Osteocyte (in vitro differentiated cells): ENCODE data around the gene LRRC27. TPM values are rescaled to one million over a fixed set of nuclear protein-coding genes. Genes with fewer than 3 reads are reported as not detected.
"Not testable (repeated sequence)": the region's sequence is repeated elsewhere in the genome, so short reads cannot be mapped to it uniquely, and the experiment has no call there.

Experiments
- DNase-seq: peaks from one replicate; pipeline ENCODE4 v3.0.0; 2021; ENCODE audit warnings: mixed read lengths; ENCODE audit not compliant: unreplicated experiment; ENCODE audit errors: extremely low spot score
- H3K27ac Mint-ChIP-seq: one replicate; pipeline ENCODE4 v1.8.0; 2021; ENCODE audit warnings: mild to moderate bottlenecking, mixed read lengths; ENCODE audit not compliant: unreplicated experiment
- H3K27me3 Mint-ChIP-seq: one replicate; pipeline ENCODE4 v1.8.0; 2021; ENCODE audit warnings: mixed read lengths; ENCODE audit not compliant: unreplicated experiment
- H3K36me3 Mint-ChIP-seq: one replicate; pipeline ENCODE4 v1.8.0; 2021; ENCODE audit warnings: mixed read lengths; ENCODE audit not compliant: unreplicated experiment
- H3K4me1 Mint-ChIP-seq: one replicate; pipeline ENCODE4 v1.8.0; 2021; ENCODE audit warnings: mixed read lengths; ENCODE audit not compliant: unreplicated experiment
- H3K4me3 Mint-ChIP-seq: one replicate; pipeline ENCODE4 v1.8.0; 2021; ENCODE audit warnings: mild to moderate bottlenecking, moderate library complexity, mixed read lengths; ENCODE audit not compliant: unreplicated experiment
- H3K9me3 Mint-ChIP-seq: one replicate; pipeline ENCODE4 v1.8.0; 2021; ENCODE audit warnings: mixed read lengths; ENCODE audit not compliant: unreplicated experiment
- total RNA-seq: library from RNA; stranded (reverse); gene quantifications from 2 replicates; pipeline ENCODE4 v1.2.1, GENCODE V29; 2021
- TF ChIP-seq, protein P1 (sequence below): fragments of 200-600 bp; sonication (generic); IDR thresholded peaks from 2 replicates; pipeline ENCODE4 v1.5.0; 2021; ENCODE audit warnings: antibody characterized with exemption, mild to moderate bottlenecking, moderate library complexity

The LRRC27 gene
- total RNA-seq, 1 donor from 2014 or later = 18.9 TPM

DNA sequence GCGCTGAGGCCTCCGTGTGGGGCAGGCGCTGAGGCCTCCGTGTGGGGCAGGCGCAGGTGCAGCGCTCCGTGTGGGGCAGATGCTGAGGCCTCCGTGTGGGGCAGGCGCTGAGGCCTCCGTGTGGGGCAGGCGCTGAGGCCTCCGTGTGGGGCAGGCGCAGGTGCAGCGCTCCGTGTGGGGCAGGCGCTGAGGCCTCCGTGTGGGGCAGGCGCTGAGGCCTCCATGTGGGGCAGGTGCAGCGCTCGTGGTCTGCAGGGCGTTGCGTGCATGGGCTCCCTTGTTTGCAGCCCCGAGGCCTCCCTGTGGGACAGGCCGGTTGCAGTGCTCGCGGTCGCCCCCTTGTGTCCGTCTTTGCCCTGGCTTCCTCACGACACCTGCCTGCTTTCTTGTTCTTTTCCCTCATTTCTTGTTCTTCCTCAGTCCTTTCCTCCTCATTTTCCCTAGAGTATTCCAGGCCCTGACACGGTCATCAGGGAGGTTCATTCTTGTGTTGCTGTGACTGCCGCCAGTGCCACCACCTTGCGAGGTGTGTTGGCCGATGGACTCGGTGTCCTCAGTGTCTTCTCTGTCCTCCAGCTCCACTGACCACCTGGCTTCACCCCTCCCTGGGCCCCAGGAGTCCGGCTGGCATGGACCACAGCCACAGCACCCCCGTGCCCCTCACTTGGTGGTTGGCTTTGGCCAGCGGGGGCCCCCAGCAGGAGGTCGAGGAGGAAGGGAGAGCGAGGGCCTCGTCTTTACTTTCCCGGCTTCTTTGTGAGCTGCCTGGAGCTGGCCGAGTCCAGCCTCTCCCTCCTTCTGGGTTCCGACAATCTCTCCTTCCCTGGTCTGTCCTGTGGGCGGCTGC is 20.7 kb downstream of the LRRC27 start:
- not testable (repeated sequence) for H3K4me1 Mint-ChIP-seq, H3K4me3 Mint-ChIP-seq, H3K27ac Mint-ChIP-seq, H3K27me3 Mint-ChIP-seq, H3K9me3 Mint-ChIP-seq, DNase-seq
- TF ChIP-seq, protein P1, sequence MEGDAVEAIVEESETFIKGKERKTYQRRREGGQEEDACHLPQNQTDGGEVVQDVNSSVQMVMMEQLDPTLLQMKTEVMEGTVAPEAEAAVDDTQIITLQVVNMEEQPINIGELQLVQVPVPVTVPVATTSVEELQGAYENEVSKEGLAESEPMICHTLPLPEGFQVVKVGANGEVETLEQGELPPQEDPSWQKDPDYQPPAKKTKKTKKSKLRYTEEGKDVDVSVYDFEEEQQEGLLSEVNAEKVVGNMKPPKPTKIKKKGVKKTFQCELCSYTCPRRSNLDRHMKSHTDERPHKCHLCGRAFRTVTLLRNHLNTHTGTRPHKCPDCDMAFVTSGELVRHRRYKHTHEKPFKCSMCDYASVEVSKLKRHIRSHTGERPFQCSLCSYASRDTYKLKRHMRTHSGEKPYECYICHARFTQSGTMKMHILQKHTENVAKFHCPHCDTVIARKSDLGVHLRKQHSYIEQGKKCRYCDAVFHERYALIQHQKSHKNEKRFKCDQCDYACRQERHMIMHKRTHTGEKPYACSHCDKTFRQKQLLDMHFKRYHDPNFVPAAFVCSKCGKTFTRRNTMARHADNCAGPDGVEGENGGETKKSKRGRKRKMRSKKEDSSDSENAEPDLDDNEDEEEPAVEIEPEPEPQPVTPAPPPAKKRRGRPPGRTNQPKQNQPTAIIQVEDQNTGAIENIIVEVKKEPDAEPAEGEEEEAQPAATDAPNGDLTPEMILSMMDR = peak; percentile 75
- peaks cover 18% of the 10 kb centered on the region for H3K36me3 Mint-ChIP-seq

DNA sequence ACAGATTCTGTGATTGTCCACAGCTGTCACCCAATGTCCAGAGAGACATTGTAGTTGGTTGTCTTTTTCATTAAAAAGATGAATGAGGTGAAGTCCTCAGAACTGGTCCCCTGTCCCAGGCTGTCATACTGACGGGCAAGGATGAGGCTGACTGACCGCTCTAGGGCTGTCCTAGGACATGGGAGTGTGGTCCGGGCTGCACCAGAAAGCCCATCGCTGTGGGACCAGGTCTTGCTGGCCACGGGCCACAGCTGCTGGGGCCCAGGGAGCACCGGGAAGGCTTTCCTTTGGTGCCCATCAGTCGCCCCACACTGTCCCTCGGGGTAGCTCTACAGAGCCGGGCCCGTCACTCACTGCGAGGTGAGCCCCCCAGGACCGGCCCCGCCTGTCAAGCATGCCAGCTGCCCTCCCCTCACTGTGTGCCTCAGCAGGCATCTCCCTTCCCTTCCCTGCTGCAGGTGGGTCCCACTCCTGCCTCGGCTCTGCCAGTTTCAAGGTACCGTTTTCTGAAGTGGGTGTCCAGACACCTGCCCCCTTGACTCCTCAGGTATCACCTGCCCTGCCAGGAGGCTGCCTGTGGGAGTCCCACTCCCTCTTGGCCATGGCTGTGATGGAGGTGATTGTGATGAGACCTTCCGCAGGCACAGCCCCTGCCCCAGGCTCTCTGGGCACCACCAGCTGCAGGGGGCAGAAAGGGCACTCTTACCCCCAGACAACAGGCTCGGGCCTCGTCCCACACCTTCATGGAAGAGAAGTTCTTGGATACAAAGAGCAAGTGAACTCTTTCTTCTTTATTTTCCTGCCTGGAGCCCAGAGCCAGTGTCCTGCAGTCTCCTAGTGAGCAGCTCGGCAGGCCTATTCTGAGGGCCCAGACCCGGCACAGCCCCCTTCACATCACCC is 21.7 kb downstream of the LRRC27 start:
- H3K27me3 Mint-ChIP-seq = no peaks in the 10 kb centered on the region
- no peak overlapping the region for H3K27ac Mint-ChIP-seq
- TF ChIP-seq, protein P1 = no peak
- H3K4me3 Mint-ChIP-seq = no peak overlapping the region
- DNase-seq = no peak
- no peaks in the 10 kb centered on the region for H3K4me1 Mint-ChIP-seq
- H3K9me3 Mint-ChIP-seq = no peaks in the 10 kb centered on the region
- H3K36me3 Mint-ChIP-seq = peaks cover 13% of the 10 kb centered on the region

DNA sequence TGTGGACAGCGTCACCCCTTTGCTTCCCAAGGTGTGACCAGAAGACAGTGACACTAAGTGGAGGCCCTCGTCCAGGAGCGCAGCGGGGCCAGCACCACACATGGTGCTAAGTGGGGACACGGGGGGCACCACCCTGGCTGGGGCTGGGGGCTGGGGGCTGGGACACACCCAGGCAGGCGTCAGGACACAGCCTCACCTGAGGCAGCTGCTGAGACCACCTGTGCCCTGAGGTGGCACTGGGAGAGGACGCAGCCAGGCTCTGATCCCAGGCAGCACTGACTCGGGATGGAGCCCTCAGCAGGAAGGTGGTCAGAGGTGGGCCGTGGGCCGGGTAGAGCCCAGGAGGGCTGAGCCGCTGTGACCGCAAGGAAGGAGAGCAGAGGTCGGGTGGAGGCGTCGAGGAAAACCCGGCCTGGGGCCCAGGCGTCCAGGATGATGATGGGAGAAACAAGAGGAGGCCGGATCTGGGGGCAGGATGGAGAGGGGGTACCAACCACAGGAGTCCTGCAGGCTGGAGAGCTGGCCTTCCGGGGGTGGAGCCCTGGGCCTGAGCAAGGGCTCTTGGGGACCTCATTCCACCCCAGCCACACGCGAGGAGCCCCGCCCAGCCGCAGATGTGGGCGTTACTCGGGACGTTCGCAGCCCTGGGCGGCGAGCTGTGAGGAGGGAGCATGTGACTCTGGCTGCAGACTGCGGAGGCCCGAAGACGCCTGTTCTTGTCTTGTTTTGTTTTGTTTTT is 22.5 kb downstream of the LRRC27 start:
- Mint-ChIP-seq H3K4me3 (no peak overlapping the region), H3K4me1 (no peaks in the 10 kb centered on the region), H3K27ac (no peak overlapping the region), H3K9me3 (no peaks in the 10 kb centered on the region), H3K36me3 (peaks cover 13% of the 10 kb centered on the region), H3K27me3 (no peaks in the 10 kb centered on the region)
- DNase-seq = no peak
- TF ChIP-seq, protein P1 = no peak

- TF ChIP-seq, protein P1 = no peak
- no peak overlapping the region for H3K4me3 Mint-ChIP-seq
- H3K27ac Mint-ChIP-seq = no peak overlapping the region
- H3K36me3 Mint-ChIP-seq = peaks cover 13% of the 10 kb centered on the region
- no peaks in the 10 kb centered on the region for H3K27me3 Mint-ChIP-seq
- no peaks in the 10 kb centered on the region for H3K4me1 Mint-ChIP-seq
- H3K9me3 Mint-ChIP-seq = no peaks in the 10 kb centered on the region
- no peak for DNase-seq
These were observed 23.3 kb downstream of the LRRC27 start for GRCh38 chr10:132355297-132355696.
